Right lobe of liver (tissue), 4 donors: Measurements from ENCODE around the gene SNRNP25.

Source experiments
- POLR2A ChIP-seq: fragments of 450-650 bp; IDR thresholded peaks from one replicate; pipeline ENCODE4 v1.6.1; 2017; ENCODE audit warnings: antibody characterized with exemption, mild to moderate bottlenecking
- TF ChIP-seq, protein P1 (sequence below), 4 donors: fragments of 200-600 bp in 3 of 4; fragments of 450-650 bp in 1 of 4; IDR thresholded peaks; one replicate each; pipeline versions ENCODE4 v1.5.1 to v1.8.0; 2016 to 2022; ENCODE audit warnings: antibody characterized with exemption in 4 of 4, mild to moderate bottlenecking in 2 of 4
- donor health status: DM: no; HTN: no; CAD: no.
- donor health status: DM: no; HTN: no; CAD: no.
- donor health status: DM: no; HTN: yes; CAD: no.

DNA sequence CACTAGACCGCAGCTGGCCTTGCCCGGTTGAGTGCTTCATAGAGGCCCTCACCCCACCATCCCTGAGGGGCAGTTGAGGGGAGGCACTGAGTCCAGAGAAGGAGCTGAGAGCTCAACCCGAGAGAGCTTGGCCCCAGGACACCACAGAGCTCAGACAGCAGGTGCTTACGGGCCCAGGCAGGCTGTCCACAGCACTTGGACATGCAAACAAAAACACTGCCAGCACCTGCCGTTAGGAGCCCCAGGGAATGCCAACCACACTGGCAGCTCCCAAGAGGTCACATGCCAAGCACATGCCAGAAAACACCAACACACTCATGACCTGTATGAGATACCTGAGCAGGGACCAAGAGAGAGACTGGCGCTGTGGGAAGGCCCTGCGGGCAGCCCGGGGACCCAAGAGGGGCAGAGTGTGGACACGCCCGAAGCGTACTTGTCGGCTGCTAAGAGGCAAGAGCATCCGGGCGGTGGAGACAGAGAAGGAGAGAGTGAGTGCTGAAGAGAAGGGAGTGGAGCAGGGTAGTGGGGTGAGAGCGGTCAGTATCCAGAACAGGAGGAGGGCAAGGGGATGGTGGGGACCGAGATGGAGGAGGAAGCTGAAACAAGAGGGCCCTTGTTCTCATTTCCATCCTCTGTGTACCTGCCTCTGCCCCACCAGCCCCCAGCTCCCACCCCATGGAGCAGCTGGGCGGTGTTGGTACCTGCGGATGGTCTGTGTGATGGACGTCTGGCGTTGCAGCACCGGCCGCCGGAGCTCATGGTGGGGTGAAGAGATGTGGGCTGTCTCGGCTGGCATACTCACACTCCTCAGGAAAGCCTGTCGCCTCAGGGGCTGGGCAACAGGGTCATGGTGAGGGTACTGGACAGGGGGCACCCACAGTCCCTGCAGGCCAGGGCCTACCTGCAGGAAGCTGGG lies 10.6 kb downstream of the SNRNP25 start:
- TF ChIP-seq, protein P1, sequence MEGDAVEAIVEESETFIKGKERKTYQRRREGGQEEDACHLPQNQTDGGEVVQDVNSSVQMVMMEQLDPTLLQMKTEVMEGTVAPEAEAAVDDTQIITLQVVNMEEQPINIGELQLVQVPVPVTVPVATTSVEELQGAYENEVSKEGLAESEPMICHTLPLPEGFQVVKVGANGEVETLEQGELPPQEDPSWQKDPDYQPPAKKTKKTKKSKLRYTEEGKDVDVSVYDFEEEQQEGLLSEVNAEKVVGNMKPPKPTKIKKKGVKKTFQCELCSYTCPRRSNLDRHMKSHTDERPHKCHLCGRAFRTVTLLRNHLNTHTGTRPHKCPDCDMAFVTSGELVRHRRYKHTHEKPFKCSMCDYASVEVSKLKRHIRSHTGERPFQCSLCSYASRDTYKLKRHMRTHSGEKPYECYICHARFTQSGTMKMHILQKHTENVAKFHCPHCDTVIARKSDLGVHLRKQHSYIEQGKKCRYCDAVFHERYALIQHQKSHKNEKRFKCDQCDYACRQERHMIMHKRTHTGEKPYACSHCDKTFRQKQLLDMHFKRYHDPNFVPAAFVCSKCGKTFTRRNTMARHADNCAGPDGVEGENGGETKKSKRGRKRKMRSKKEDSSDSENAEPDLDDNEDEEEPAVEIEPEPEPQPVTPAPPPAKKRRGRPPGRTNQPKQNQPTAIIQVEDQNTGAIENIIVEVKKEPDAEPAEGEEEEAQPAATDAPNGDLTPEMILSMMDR (IDR thresholded peaks at IDR 0.05), result no peak
- no peak for TF ChIP-seq POLR2A
